Liver (tissue), 9 donors: ENCODE results near the gene INO80. TPM values are rescaled to one million over a fixed set of nuclear protein-coding genes. Genes with fewer than 3 reads are reported as not detected.
"Not testable (repeated sequence)": the region's sequence is repeated elsewhere in the genome, so short reads cannot be mapped to it uniquely, and the experiment has no call there.

Source experiments
- DNase-seq: peaks from one replicate; pipeline ENCODE4 v3.0.0-alpha.2; 2017; ENCODE audit warnings: low spot score
- H3K27ac ChIP-seq, 2 donors: one replicate each; pipeline ENCODE4 v1.7.0; 2013; ENCODE audit warnings: inconsistent platforms in 2 of 2, low read length in 2 of 2, control low read depth in 1 of 2, low read depth in 1 of 2, mild to moderate bottlenecking in 1 of 2
- H3K27me3 ChIP-seq, 4 donors: one replicate each; pipeline versions ENCODE4 v1.6.1 to v1.7.0; 2013; ENCODE audit warnings: low read length in 3 of 4, inconsistent platforms in 1 of 4, mild to moderate bottlenecking in 1 of 4, moderate library complexity in 1 of 4; ENCODE audit not compliant: control insufficient read depth in 4 of 4, insufficient read depth in 4 of 4
- H3K36me3 ChIP-seq, 4 donors: one replicate each; pipeline versions ENCODE4 v1.6.1 to v1.7.0; 2013; ENCODE audit warnings: low read length in 3 of 4, mild to moderate bottlenecking in 3 of 4, low read depth in 1 of 4, moderate library complexity in 1 of 4; ENCODE audit not compliant: control insufficient read depth in 4 of 4, insufficient read depth in 3 of 4
- H3K4me1 ChIP-seq, 4 donors: one replicate each; pipeline versions ENCODE4 v1.6.1 to v1.7.0; 2013; ENCODE audit warnings: low read length in 3 of 4, mild to moderate bottlenecking in 3 of 4, moderate library complexity in 1 of 4; ENCODE audit not compliant: control insufficient read depth in 4 of 4, insufficient read depth in 4 of 4
- H3K4me3 ChIP-seq, 3 donors: one replicate each; pipeline versions ENCODE4 v1.6.1 to v1.7.0; 2013; ENCODE audit warnings: low read length in 3 of 3, control low read depth in 1 of 3, low read depth in 1 of 3, mild to moderate bottlenecking in 1 of 3
- H3K9ac ChIP-seq, 2 donors: one replicate each; pipeline ENCODE4 v1.7.0; 2013; ENCODE audit warnings: low read length in 2 of 2, mild to moderate bottlenecking in 2 of 2, moderate library complexity in 2 of 2, control low read depth in 1 of 2, low read depth in 1 of 2
- H3K9me3 ChIP-seq, 4 donors: one replicate each; pipeline versions ENCODE4 v1.6.1 to v1.7.0; 2013; ENCODE audit warnings: low read length in 3 of 4; ENCODE audit not compliant: control insufficient read depth in 4 of 4
- CTCF ChIP-seq: fragments of 150-350 bp; IDR thresholded peaks from 2 replicates; pipeline ENCODE4 v1.5.1; 2017; ENCODE audit warnings: improper control_type of control experiment, low read depth, low read length; ENCODE audit not compliant: missing input control
- EGR1 ChIP-seq, 2 donors: IDR thresholded peaks; 2 replicates each; pipeline ENCODE4 v1.6.1; 2016 to 2018; ENCODE audit warnings: antibody characterized with exemption in 2 of 2, low read depth in 2 of 2
- FOXA2 ChIP-seq: IDR thresholded peaks from 2 replicates; pipeline ENCODE4 v1.6.1; 2016; ENCODE audit warnings: antibody characterized with exemption
- GABPA ChIP-seq, 2 donors: IDR thresholded peaks in 1 of 2; conservative IDR thresholded peaks in 1 of 2; 2 replicates each; pipeline ENCODE4 v1.6.1; 2016; ENCODE audit warnings: antibody characterized with exemption in 2 of 2, mild to moderate bottlenecking in 1 of 2, moderate library complexity in 1 of 2
- HNF4A ChIP-seq, 2 donors: conservative IDR thresholded peaks; 2 replicates each; pipeline ENCODE4 v1.6.1; 2016; ENCODE audit warnings: antibody characterized with exemption in 2 of 2, mild to moderate bottlenecking in 2 of 2
- HNF4G ChIP-seq: IDR thresholded peaks from 2 replicates; pipeline ENCODE4 v1.6.1; 2016; ENCODE audit warnings: antibody characterized with exemption
- JUND ChIP-seq, 2 donors: IDR thresholded peaks; 2 replicates each; pipeline ENCODE4 v1.6.1; 2016; ENCODE audit warnings: antibody characterized with exemption in 2 of 2
- MAX ChIP-seq: IDR thresholded peaks from 2 replicates; pipeline ENCODE4 v1.6.1; 2016; ENCODE audit warnings: antibody characterized with exemption
- NR2F2 ChIP-seq: IDR thresholded peaks from 2 replicates; pipeline ENCODE4 v1.6.1; 2016; ENCODE audit warnings: antibody characterized with exemption
- RAD21 ChIP-seq, 2 donors: IDR thresholded peaks; 2 replicates each; pipeline ENCODE4 v1.6.1; 2016; ENCODE audit warnings: antibody characterized with exemption in 2 of 2, mild to moderate bottlenecking in 2 of 2
- REST ChIP-seq: IDR thresholded peaks from 2 replicates; pipeline ENCODE4 v1.6.1; 2016; ENCODE audit warnings: antibody characterized with exemption, mild to moderate bottlenecking
- SP1 ChIP-seq: IDR thresholded peaks from 2 replicates; pipeline ENCODE4 v1.6.1; 2018; ENCODE audit warnings: antibody characterized with exemption, mild to moderate bottlenecking
- TAF1 ChIP-seq: conservative IDR thresholded peaks from 2 replicates; pipeline ENCODE4 v1.6.1; 2016; ENCODE audit warnings: antibody characterized with exemption, mild to moderate bottlenecking
- WGBS: extraction: QIAGEN DNeasy Blood & Tissue Kit; methylation state at CpG from one replicate; pipeline ENCODE4 v1.1.7; 2013; 5-methylcytosine and 5-hydroxymethylcytosine counted together
- polyA plus RNA-seq, 2 donors: library from polyadenylated mRNA; stranded (reverse) in 1 of 2; unstranded in 1 of 2; fragments of 200-250 nt in 1 of 2; fragments of >200 nt in 1 of 2; fragmentation: Nextera tagmentation in 1 of 2; extraction: Ambion mirVana in 1 of 2; gene quantifications; one replicate each; pipeline versions ENCODE4 v1.2.1 to v1.2.3, GENCODE V29; 2013 to 2015
- total RNA-seq, 2 donors: library from RNA; depleted of rRNA; stranded (reverse); fragments of >200 nt; gene quantifications; one replicate each; pipeline ENCODE4 v1.2.3, GENCODE V29; 2014
- TF ChIP-seq, protein P1 (sequence below): IDR thresholded peaks from 2 replicates; pipeline ENCODE4 v1.6.1; 2016; ENCODE audit warnings: antibody characterized with exemption
- donor health status: healthy.
- donor health status: healthy.
- donor health status: healthy.
- donor health status: healthy.
- donor health status: healthy.

The INO80 gene
- total and polyA plus RNA-seq, 4 donors = 3.2 to 19.7 (median 9.4) TPM

GRCh38 chr15:40955930-40956540, 160.0 kb downstream of the INO80 start:
- Histone ChIP-seq H3K27me3 (no peaks in the 10 kb centered on the region), H3K4me1 (peaks cover 5 to 25% (median 15%) of the 10 kb centered on the region in 4 donors), H3K27ac (no peak overlapping the region), H3K36me3 (no peaks in the 10 kb centered on the region), H3K9ac (no peak overlapping the region), H3K4me3 (no peak overlapping the region), H3K9me3 (no peaks in the 10 kb centered on the region)
- no peak for TF ChIP-seq RAD21 (IDR thresholded peaks at IDR 0.05)
- TF ChIP-seq SP1 = no peak
- no peak for TF ChIP-seq MAX
- no peak for TF ChIP-seq JUND (IDR thresholded peaks at IDR 0.05)
- TF ChIP-seq FOXA2 = no peak
- TF ChIP-seq HNF4A (conservative IDR thresholded peaks at IDR 0.05) = no peak
- TF ChIP-seq REST = no peak
- TF ChIP-seq NR2F2 = no peak
- TF ChIP-seq TAF1 = no peak
- no peak for TF ChIP-seq GABPA (IDR thresholded peaks at IDR 0.05 in 1 of 2, conservative IDR thresholded peaks at IDR 0.05 in 1 of 2)
- TF ChIP-seq, protein P1, sequence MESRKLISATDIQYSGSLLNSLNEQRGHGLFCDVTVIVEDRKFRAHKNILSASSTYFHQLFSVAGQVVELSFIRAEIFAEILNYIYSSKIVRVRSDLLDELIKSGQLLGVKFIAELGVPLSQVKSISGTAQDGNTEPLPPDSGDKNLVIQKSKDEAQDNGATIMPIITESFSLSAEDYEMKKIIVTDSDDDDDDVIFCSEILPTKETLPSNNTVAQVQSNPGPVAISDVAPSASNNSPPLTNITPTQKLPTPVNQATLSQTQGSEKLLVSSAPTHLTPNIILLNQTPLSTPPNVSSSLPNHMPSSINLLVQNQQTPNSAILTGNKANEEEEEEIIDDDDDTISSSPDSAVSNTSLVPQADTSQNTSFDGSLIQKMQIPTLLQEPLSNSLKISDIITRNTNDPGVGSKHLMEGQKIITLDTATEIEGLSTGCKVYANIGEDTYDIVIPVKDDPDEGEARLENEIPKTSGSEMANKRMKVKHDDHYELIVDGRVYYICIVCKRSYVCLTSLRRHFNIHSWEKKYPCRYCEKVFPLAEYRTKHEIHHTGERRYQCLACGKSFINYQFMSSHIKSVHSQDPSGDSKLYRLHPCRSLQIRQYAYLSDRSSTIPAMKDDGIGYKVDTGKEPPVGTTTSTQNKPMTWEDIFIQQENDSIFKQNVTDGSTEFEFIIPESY = no peak
- no peak for DNase-seq
- WGBS = 93% methylated on average over 3 of the region's 3 CpGs

DNA sequence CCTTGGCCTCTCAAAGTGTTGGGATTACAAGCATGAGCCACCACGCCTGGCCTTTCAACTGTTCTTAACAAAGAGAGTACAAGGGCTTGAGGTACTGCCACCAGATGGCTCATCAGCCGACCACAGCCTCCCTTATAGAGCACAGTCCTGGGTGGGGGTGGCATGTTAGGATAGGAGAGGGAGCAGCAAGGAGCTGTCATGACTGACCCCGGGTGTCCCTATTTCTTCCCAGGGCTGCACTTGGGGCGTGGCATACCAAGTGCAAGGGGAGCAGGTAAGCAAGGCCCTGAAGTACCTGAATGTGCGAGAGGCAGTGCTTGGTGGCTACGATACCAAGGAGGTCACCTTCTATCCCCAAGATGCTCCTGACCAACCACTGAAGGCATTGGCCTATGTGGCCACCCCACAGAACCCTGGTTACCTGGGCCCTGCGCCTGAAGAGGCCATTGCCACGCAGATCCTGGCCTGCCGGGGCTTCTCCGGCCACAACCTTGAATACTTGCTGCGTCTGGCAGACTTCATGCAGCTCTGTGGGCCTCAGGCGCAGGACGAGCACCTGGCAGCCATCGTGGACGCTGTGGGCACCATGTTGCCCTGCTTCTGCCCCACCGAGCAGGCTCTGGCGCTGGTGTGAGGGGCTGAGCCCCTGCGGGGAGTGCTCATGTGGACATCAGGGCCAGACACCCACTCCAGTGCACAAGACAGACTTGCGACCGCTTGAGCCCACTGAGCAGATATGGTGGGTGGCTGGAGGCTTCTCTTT, 160.8 kb downstream of the INO80 start:
- H3K27ac ChIP-seq = no peak overlapping the region
- H3K9me3 ChIP-seq = no peaks in the 10 kb centered on the region
- H3K4me3 ChIP-seq = no peak overlapping the region
- 92% methylated on average over 20 of the region's 20 CpGs for WGBS
- H3K9ac ChIP-seq = no peak overlapping the region
- peaks cover 5 to 26% (median 18%) of the 10 kb centered on the region in 4 donors for H3K4me1 ChIP-seq
- H3K27me3 ChIP-seq = no peaks in the 10 kb centered on the region
- TF ChIP-seq EGR1 (IDR thresholded peaks at IDR 0.05; ENCODE audit: low read depth in 2 of 2) (no peak), GABPA (IDR thresholded peaks at IDR 0.05 in 1 of 2, conservative IDR thresholded peaks at IDR 0.05 in 1 of 2) (no peak), CTCF (no peak), JUND (IDR thresholded peaks at IDR 0.05) (no peak), RAD21 (IDR thresholded peaks at IDR 0.05) (no peak), NR2F2 (no peak), SP1 (no peak), HNF4G (no peak), HNF4A (conservative IDR thresholded peaks at IDR 0.05) (no peak)
- TF ChIP-seq, protein P1 = no peak
- H3K36me3 ChIP-seq = no peaks in the 10 kb centered on the region
- DNase-seq = no peak

DNA sequence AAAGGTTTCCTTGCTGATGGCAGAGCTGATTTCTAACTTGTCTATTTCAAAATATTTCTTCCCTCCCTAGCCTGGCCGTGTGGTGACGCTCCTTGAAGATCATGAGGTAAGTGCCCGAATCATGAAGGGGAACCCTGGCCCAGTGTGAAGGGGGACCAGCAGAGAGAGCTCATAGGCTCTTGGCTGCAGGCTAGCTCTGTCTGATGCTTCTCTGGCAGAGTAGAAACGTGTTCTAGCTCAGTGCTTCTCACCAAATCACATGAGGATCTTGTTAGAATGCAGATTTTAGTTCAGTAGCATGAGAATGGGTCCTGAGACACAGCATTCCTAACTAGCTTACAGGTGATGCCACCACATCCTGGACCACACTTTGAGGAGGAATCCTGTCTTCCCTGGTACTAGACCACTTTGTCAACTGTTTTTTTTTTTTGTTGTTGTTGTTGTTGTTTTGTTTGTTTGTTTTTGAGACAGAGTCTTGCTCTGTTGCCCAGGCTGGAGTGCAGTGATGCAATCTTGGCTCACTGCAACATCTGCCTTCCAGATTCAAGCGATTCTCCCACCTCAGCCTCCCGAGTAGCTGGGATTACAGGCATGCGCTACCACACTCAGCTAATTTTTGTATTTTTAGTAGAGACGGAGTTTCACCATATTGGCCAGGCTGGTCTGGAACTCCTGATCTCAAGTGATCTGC, 161.8 kb downstream of the INO80 start:
- H3K27ac ChIP-seq, H3K9me3 ChIP-seq, H3K36me3 ChIP-seq, H3K4me3 ChIP-seq, H3K9ac ChIP-seq, DNase-seq, H3K27me3 ChIP-seq: not testable (repeated sequence)
- WGBS = 84% methylated on average over 8 of the region's 8 CpGs
- H3K4me1 ChIP-seq = peaks cover 6 to 35% (median 24%) of the 10 kb centered on the region in 4 donors
